Measurements from ENCODE around the gene FUT4.
A peak's percentile ranks its signal among the peaks of the same experiment; 100 is the strongest.
"Not testable (repeated sequence)": the region's sequence is repeated elsewhere in the genome, so short reads cannot be mapped to it uniquely, and the experiment has no call there.

The FUT4 gene

DNA sequence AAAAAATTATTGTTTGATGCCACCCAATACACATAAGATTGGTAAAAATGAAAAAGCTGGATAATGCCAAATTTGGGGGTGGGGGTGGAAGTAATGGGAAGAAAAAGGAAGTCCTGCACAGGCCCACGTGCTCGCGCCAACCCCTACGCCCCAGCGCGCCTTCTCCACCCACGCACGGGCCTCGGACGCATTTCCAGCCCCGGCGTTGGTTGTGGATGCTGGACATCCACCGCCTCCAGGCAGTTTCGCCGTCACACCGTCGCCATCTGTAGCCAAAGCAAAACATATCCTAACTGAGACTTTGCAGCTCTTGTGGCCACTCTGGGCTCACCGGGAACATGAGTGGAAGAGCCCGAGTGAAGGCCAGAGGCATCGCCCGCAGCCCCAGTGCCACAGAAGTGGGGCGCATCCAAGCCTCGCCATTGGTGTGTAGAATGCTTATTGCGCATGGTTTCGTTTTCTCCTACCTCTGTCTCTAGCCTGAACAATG, 23.5 kb downstream of the FUT4 start, which contains the start of gene PIWIL4:
Gene PIWIL4, plus strand, starts transcription at position 188 of the 490 bp plus-strand sequence. Its CDS starts 151 bp downstream, at position 339.
- Histone ChIP-seq H3K36me3 (ENCODE audit: insufficient read depth, low read length) (no peaks in the 10 kb centered on the region), H3K27ac (peak within 1 kb of the TSS; percentile 68), H3K4me3 (peak within 1 kb of the TSS; percentile 24; the same call in 1 of the 2 replicates), H3K9ac (ENCODE audit: insufficient read length) (no peak within 1 kb of the TSS), H3K9me3 (ENCODE audit: low read depth, low read length) (no peaks in the 10 kb centered on the region)
- TF ChIP-seq FOXP2 (optimal IDR thresholded peaks at IDR 0.05; ENCODE audit: control extremely low read depth, extremely low read length, insufficient read depth), result no peak
- no peak for TF ChIP-seq EZH2 (IDR thresholded peaks at IDR 0.05)
- TF ChIP-seq POLR2AphosphoS5 (IDR thresholded peaks at IDR 0.05; ENCODE audit: borderline replicate concordance, low read depth, low read length), result no peak
- DNase-seq (ENCODE audit: low read depth, low spot score), result no peak

- Histone ChIP-seq H3K9me3 (ENCODE audit: low read depth, low read length) (no peaks in the 10 kb centered on the region), H3K27ac (0 out of 2 replicates have a peak overlapping the region, but pooled peaks have one; percentile 68), H3K36me3 (ENCODE audit: insufficient read depth, low read length) (no peaks in the 10 kb centered on the region), H3K4me3 (peak overlapping the region; percentile 24; the same call in 1 of the 2 replicates), H3K9ac (ENCODE audit: insufficient read length) (no peak overlapping the region)
- TF ChIP-seq EZH2 (IDR thresholded peaks at IDR 0.05), result no peak
- DNase-seq (ENCODE audit: low read depth, low spot score), result no peak
Measured at GRCh38 chr11:94568200-94568599, 24.5 kb downstream of the FUT4 start.

DNA sequence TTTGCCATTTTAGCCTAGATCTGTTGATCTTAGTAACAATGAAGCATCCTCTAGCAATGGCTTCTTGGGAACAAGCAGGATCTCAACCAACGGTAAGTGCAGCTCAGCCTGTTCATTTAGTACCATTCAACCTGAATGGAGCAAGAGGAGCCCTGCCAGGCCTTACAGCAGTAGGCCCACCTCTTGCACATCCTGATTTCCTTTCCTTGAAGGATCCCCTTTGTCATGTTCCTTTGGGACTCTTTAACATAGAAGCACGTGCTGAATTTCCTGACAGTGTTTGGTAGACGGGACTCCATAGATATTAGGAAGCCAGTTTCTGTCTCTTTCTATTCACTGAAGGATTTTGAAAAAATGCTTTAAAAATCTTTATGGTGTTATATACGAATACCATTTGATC, 25.0 kb downstream of the FUT4 start:
- Histone ChIP-seq H3K9ac (ENCODE audit: insufficient read length) (no peak overlapping the region), H3K9me3 (ENCODE audit: low read depth, low read length) (no peaks in the 10 kb centered on the region), H3K4me3 (no peak overlapping the region), H3K27ac (no peak overlapping the region), H3K36me3 (ENCODE audit: insufficient read depth, low read length) (no peaks in the 10 kb centered on the region)
- no peak for TF ChIP-seq FOXP2 (optimal IDR thresholded peaks at IDR 0.05; ENCODE audit: control extremely low read depth, extremely low read length, insufficient read depth)
- TF ChIP-seq POLR2AphosphoS5 (IDR thresholded peaks at IDR 0.05; ENCODE audit: borderline replicate concordance, low read depth, low read length), result no peak
- TF ChIP-seq EZH2 (IDR thresholded peaks at IDR 0.05), result no peak
- DNase-seq (ENCODE audit: low read depth, low spot score), result no peak

DNA sequence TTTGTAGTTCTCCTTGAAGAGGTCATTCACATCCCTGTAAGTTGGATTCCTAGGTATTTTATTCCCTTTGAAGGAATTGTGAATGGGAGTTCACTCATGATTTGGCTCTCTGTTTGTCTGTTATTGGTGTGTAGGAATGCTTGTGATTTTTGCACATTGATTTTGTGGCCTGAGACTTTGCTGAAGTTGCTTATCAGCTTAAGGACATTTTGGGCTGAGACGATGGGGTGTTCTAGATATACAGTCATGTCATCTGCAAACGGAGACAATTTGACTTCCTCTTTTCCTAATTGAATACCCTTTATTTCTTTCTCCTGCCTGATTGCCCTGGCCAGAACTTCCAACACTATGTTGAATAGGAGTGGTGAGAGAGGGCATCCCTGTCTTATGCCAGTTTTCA, 29.3 kb downstream of the FUT4 start:
- not testable (repeated sequence) for H3K27ac ChIP-seq; H3K9me3 ChIP-seq (ENCODE audit: low read depth, low read length); DNase-seq (ENCODE audit: low read depth, low spot score); H3K36me3 ChIP-seq (ENCODE audit: insufficient read depth, low read length); H3K9ac ChIP-seq (ENCODE audit: insufficient read length); H3K4me3 ChIP-seq

GRCh38 chr11:94574193-94574961, 30.7 kb downstream of the FUT4 start:
- TF ChIP-seq POLR2AphosphoS5 (IDR thresholded peaks at IDR 0.05; ENCODE audit: borderline replicate concordance, low read depth, low read length) (no peak), FOXP2 (optimal IDR thresholded peaks at IDR 0.05; ENCODE audit: control extremely low read depth, extremely low read length, insufficient read depth) (no peak), EZH2 (IDR thresholded peaks at IDR 0.05) (no peak)
- no peak overlapping the region for H3K4me3 ChIP-seq
- no peaks in the 10 kb centered on the region for H3K36me3 ChIP-seq (ENCODE audit: insufficient read depth, low read length)
- no peak overlapping the region for H3K27ac ChIP-seq
- no peak overlapping the region for H3K9ac ChIP-seq (ENCODE audit: insufficient read length)
- no peak for DNase-seq (ENCODE audit: low read depth, low spot score)
- no peaks in the 10 kb centered on the region for H3K9me3 ChIP-seq (ENCODE audit: low read depth, low read length)

- H3K4me3 ChIP-seq, result no peak overlapping the region
- no peaks in the 10 kb centered on the region for H3K36me3 ChIP-seq (ENCODE audit: insufficient read depth, low read length)
- no peak for DNase-seq (ENCODE audit: low read depth, low spot score)
- H3K9ac ChIP-seq (ENCODE audit: insufficient read length), result no peak overlapping the region
- H3K27ac ChIP-seq, result no peak overlapping the region
- no peak for TF ChIP-seq POLR2AphosphoS5 (IDR thresholded peaks at IDR 0.05; ENCODE audit: borderline replicate concordance, low read depth, low read length)
- no peak for TF ChIP-seq FOXP2 (optimal IDR thresholded peaks at IDR 0.05; ENCODE audit: control extremely low read depth, extremely low read length, insufficient read depth)
- no peak for TF ChIP-seq EZH2 (IDR thresholded peaks at IDR 0.05)
- no peaks in the 10 kb centered on the region for H3K9me3 ChIP-seq (ENCODE audit: low read depth, low read length)
Measured at GRCh38 chr11:94576306-94576705, 32.6 kb downstream of the FUT4 start.

DNA sequence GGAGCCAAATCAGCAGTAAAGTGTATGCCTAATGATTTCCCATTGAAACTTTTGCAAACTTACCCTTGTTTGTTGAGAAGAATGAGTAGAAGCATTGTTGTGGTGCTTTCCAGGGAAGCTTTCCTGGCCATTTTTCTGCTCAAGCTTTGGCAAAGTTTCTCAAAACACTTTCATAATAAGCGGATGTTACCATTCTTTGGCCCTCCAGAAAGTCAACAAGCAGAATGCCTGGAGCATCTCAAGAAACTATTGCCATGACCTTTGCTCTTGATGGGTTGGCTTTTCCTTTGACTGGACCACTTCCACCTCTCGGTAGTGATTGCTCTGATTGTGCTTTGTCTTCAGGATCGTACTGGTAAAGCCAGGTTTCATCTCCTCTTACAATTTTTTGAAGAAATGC, 34.1 kb downstream of the FUT4 start:
- TF ChIP-seq FOXP2 (optimal IDR thresholded peaks at IDR 0.05; ENCODE audit: control extremely low read depth, extremely low read length, insufficient read depth) (no peak), POLR2AphosphoS5 (IDR thresholded peaks at IDR 0.05; ENCODE audit: borderline replicate concordance, low read depth, low read length) (no peak), EZH2 (IDR thresholded peaks at IDR 0.05) (no peak)

DNA sequence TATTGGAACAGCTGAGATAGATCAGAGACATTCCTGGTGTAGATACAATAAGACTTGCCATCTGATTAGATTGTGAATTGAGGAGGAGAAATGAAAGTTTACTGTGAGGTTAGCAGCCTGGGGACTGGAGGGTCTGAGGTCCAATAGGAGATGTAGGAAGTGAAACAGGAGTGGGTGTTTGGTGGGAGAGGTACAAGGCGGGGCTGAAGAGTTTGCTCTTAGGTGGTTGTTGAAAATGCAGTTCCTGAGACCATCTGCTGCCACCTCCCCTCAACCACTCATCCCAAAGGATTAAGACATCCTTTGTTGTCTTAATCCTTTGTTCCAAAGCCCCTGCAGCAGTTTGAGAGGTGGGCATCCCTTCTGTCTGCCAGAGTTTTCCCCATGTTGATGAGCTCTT, 38.2 kb downstream of the FUT4 start:
- TF ChIP-seq POLR2AphosphoS5 (IDR thresholded peaks at IDR 0.05; ENCODE audit: borderline replicate concordance, low read depth, low read length) (no peak), EZH2 (IDR thresholded peaks at IDR 0.05) (no peak), FOXP2 (optimal IDR thresholded peaks at IDR 0.05; ENCODE audit: control extremely low read depth, extremely low read length, insufficient read depth) (no peak)

More for the DNA sequence above, 34.1 kb downstream of the FUT4 start:
- H3K36me3 ChIP-seq (ENCODE audit: insufficient read depth, low read length), result no peaks in the 10 kb centered on the region
- no peak for DNase-seq (ENCODE audit: low read depth, low spot score)
- H3K27ac ChIP-seq, result no peak overlapping the region
- no peak overlapping the region for H3K4me3 ChIP-seq
- H3K9ac ChIP-seq (ENCODE audit: insufficient read length), result no peak overlapping the region
- H3K9me3 ChIP-seq (ENCODE audit: low read depth, low read length), result no peaks in the 10 kb centered on the region

More for the DNA sequence above, 38.2 kb downstream of the FUT4 start:
- DNase-seq (ENCODE audit: low read depth, low spot score), result no peak
- Histone ChIP-seq H3K36me3 (ENCODE audit: insufficient read depth, low read length) (no peaks in the 10 kb centered on the region), H3K9ac (ENCODE audit: insufficient read length) (no peak overlapping the region), H3K27ac (no peak overlapping the region), H3K9me3 (ENCODE audit: low read depth, low read length) (no peaks in the 10 kb centered on the region), H3K4me3 (no peak overlapping the region)
